Mammary epithelial cell (primary cell): ENCODE results near the gene RUNDC1.

Experiments
- EZH2 ChIP-seq: IDR thresholded peaks from 2 replicates; pipeline ENCODE4 v1.6.1; 2012; ENCODE audit warnings: low read length, inconsistent platforms, borderline replicate concordance
- TF ChIP-seq, protein P1 (sequence below), 2 donors: IDR thresholded peaks in 1 of 2; conservative IDR thresholded peaks in 1 of 2; 2 replicates each; pipeline ENCODE4 v1.5.1; 2011 to 2012; ENCODE audit warnings: inconsistent platforms in 2 of 2, low read length in 2 of 2, mild to moderate bottlenecking in 2 of 2, control low read depth in 1 of 2, low read depth in 1 of 2; ENCODE audit not compliant: insufficient read depth in 1 of 2; ENCODE audit errors: extremely low read depth in 1 of 2

DNA sequence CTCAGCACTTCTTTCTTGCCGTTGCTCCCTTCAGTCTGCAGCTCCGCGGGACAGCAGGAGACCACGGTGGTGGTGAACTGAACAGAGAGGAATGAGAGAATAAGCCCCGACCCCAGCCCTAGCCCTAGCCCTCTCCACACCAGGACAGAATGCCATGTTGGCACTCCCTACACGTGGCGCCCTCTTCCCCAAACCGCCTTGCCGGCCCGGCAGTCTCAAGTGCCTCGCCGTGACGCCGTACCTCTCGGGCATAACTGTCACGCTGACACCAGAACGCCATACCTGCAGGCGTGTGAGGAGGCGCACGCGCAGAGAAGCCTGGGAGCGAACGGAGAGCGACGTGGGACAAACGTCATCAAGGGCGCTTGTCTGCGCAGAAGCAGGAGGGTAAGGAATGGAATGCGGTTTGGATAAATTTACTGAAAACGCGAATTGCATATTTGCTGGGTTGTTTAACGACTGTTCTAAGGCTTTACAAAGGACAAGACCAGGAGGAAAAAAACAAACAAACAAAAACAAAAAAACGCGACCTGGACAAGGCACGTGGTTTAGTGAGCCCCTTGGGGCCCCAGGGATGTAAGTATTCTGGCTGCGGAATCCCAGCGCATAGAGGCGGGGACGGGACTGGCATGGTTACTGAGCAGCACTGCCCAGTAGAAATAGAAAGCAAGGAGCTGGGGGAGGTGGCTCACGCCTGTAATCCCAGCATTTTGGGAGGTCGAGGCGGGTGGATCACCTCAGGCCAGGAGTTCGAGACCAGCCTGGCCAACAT lies 16.0 kb upstream of the RUNDC1 start, which contains the start of gene AARSD1:
- TF ChIP-seq, protein P1, sequence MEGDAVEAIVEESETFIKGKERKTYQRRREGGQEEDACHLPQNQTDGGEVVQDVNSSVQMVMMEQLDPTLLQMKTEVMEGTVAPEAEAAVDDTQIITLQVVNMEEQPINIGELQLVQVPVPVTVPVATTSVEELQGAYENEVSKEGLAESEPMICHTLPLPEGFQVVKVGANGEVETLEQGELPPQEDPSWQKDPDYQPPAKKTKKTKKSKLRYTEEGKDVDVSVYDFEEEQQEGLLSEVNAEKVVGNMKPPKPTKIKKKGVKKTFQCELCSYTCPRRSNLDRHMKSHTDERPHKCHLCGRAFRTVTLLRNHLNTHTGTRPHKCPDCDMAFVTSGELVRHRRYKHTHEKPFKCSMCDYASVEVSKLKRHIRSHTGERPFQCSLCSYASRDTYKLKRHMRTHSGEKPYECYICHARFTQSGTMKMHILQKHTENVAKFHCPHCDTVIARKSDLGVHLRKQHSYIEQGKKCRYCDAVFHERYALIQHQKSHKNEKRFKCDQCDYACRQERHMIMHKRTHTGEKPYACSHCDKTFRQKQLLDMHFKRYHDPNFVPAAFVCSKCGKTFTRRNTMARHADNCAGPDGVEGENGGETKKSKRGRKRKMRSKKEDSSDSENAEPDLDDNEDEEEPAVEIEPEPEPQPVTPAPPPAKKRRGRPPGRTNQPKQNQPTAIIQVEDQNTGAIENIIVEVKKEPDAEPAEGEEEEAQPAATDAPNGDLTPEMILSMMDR (conservative IDR thresholded peaks at IDR 0.05 in 1 of 2, IDR thresholded peaks at IDR 0.05 in 1 of 2; ENCODE audit: extremely low read depth in 1 of 2, insufficient read depth in 1 of 2, low read depth in 1 of 2, low read length in 2 of 2): no peak
- no peak for TF ChIP-seq EZH2
